WTC11 (cell line): Measurements from ENCODE around the gene RBFOX2. TPM values are rescaled to one million over a fixed set of nuclear protein-coding genes. Genes with fewer than 3 reads are reported as not detected.

ENCODE experiments used
- ATAC-seq: fragments of 200-7000 bp; cut with Tn5 transposase; 2 replicates; pipeline ENCODE4 v1.10.0; 2021; ENCODE audit warnings: mild to moderate bottlenecking, moderate library complexity
- CTCF ChIA-PET: fragments of 300-600 bp; sonication (Branson Sonifier 250); formaldehyde crosslinking; loops from one replicate; lab custom pipeline; 2021; ENCODE audit warnings: antibody characterized with exemption; lab: Charles Lee
- POLR2A ChIA-PET: fragments of 350-600 bp; sonication (Branson Sonifier 250); formaldehyde crosslinking; loops from one replicate; lab custom pipeline; 2021; ENCODE audit warnings: antibody characterized with exemption; lab: Charles Lee
- DNase-seq: peaks from one replicate; pipeline ENCODE4 v3.0.0; 2021; ENCODE audit warnings: low spot score
- H3K27ac Mint-ChIP-seq: 2 replicates; pipeline ENCODE4 v1.8.0; 2021; ENCODE audit warnings: mixed read lengths
- H3K27me3 Mint-ChIP-seq: 2 replicates; pipeline ENCODE4 v1.8.0; 2021; ENCODE audit warnings: low read depth, mild to moderate bottlenecking, moderate library complexity, mixed read lengths
- H3K36me3 Mint-ChIP-seq: 2 replicates; pipeline ENCODE4 v1.8.0; 2021; ENCODE audit warnings: mixed read lengths
- H3K4me1 Mint-ChIP-seq: 2 replicates; pipeline ENCODE4 v1.8.0; 2022; ENCODE audit warnings: mixed read lengths
- H3K4me3 Mint-ChIP-seq: 2 replicates; pipeline ENCODE4 v1.8.0; 2021; ENCODE audit warnings: mild to moderate bottlenecking, moderate library complexity, mixed read lengths
- H3K9me3 Mint-ChIP-seq: 2 replicates; pipeline ENCODE4 v1.8.0; 2021; ENCODE audit warnings: mixed read lengths
- ATF1 ChIP-seq: sonication (generic); formaldehyde crosslinking; IDR thresholded peaks from 2 replicates; pipeline ENCODE4 v1.8.1; 2023; ENCODE audit warnings: mild to moderate bottlenecking, moderate library complexity, missing genetic modification reagents
- ATF3 ChIP-seq: sonication (generic); formaldehyde crosslinking; conservative IDR thresholded peaks from 2 replicates; pipeline ENCODE4 v1.8.1; 2022; ENCODE audit warnings: mild to moderate bottlenecking, missing genetic modification reagents
- CDX4 ChIP-seq: fragments of 250-450 bp; sonication (Bioruptor Pico); IDR thresholded peaks from 2 replicates; pipeline ENCODE4 v1.9.0; 2021; ENCODE audit warnings: moderate library complexity, mild to moderate bottlenecking, inconsistent platforms, borderline replicate concordance
- E2F1 ChIP-seq: sonication (generic); formaldehyde crosslinking; IDR thresholded peaks from 2 replicates; pipeline ENCODE4 v1.8.0; 2022; ENCODE audit warnings: mild to moderate bottlenecking, missing genetic modification reagents
- E2F5 ChIP-seq: sonication (generic); formaldehyde crosslinking; IDR thresholded peaks from 2 replicates; pipeline ENCODE4 v1.8.1; 2022; ENCODE audit warnings: mild to moderate bottlenecking, moderate library complexity, missing genetic modification reagents
- EMX1 ChIP-seq: fragments of 250-450 bp; sonication (Bioruptor Pico); IDR thresholded peaks from 2 replicates; pipeline ENCODE4 v1.8.0; 2021; ENCODE audit warnings: mild to moderate bottlenecking
- FOXK1 ChIP-seq: sonication (generic); formaldehyde crosslinking; IDR thresholded peaks from 2 replicates; pipeline ENCODE4 v1.8.0; 2022; ENCODE audit warnings: mild to moderate bottlenecking, moderate library complexity, missing genetic modification reagents
- GABPB1 ChIP-seq: sonication (generic); formaldehyde crosslinking; IDR thresholded peaks from 2 replicates; pipeline ENCODE4 v1.8.1; 2023; ENCODE audit warnings: mild to moderate bottlenecking, missing genetic modification reagents
- GRHL2 ChIP-seq: fragments of 250-450 bp; sonication (Bioruptor Pico); IDR thresholded peaks from 2 replicates; pipeline ENCODE4 v1.8.0; 2022; ENCODE audit warnings: mild to moderate bottlenecking, moderate library complexity; ENCODE audit not compliant: insufficient replicate concordance, severe bottlenecking
- GTF2I ChIP-seq: fragments of 250-450 bp; sonication (Bioruptor Pico); conservative IDR thresholded peaks from 2 replicates; pipeline ENCODE4 v1.4.0; 2021; ENCODE audit warnings: mild to moderate bottlenecking
- HMGXB4 ChIP-seq: sonication (generic); formaldehyde crosslinking; IDR thresholded peaks from 2 replicates; pipeline ENCODE4 v1.8.1; 2023; ENCODE audit warnings: mild to moderate bottlenecking, moderate library complexity, missing genetic modification reagents
- KAT7 ChIP-seq: sonication (generic); formaldehyde crosslinking; IDR thresholded peaks from 2 replicates; pipeline ENCODE4 v1.8.1; 2023; ENCODE audit warnings: missing genetic modification reagents, mild to moderate bottlenecking, borderline replicate concordance
- MLX ChIP-seq: sonication (generic); formaldehyde crosslinking; IDR thresholded peaks from 2 replicates; pipeline ENCODE4 v1.8.1; 2023; ENCODE audit warnings: mild to moderate bottlenecking, missing genetic modification reagents, moderate library complexity
- NR2C2 ChIP-seq: sonication (generic); formaldehyde crosslinking; IDR thresholded peaks from 2 replicates; pipeline ENCODE4 v1.8.0; 2022; ENCODE audit warnings: mild to moderate bottlenecking, missing genetic modification reagents
- OVOL2 ChIP-seq: fragments of 250-450 bp; sonication (Bioruptor Pico); IDR thresholded peaks from 2 replicates; pipeline ENCODE4 v1.9.0; 2021; ENCODE audit warnings: mild to moderate bottlenecking, borderline replicate concordance
- SP1 ChIP-seq: sonication (generic); formaldehyde crosslinking; conservative IDR thresholded peaks from 2 replicates; pipeline ENCODE4 v1.8.1; 2022; ENCODE audit warnings: missing genetic modification reagents
- STAT6 ChIP-seq: sonication (generic); formaldehyde crosslinking; conservative IDR thresholded peaks from 2 replicates; pipeline ENCODE4 v1.8.1; 2023; ENCODE audit warnings: mild to moderate bottlenecking, low read depth, missing genetic modification reagents, moderate library complexity
- TEAD4 ChIP-seq: sonication (generic); formaldehyde crosslinking; IDR thresholded peaks from 2 replicates; pipeline ENCODE4 v1.8.0; 2022; ENCODE audit warnings: mild to moderate bottlenecking, missing genetic modification reagents
- ZBTB21 ChIP-seq: sonication (generic); formaldehyde crosslinking; IDR thresholded peaks from 2 replicates; pipeline ENCODE4 v1.8.1; 2023; ENCODE audit warnings: mild to moderate bottlenecking, missing genetic modification reagents, borderline replicate concordance
- ZNF138 ChIP-seq: sonication (generic); formaldehyde crosslinking; conservative IDR thresholded peaks from 2 replicates; pipeline ENCODE4 v1.8.1; 2022; ENCODE audit warnings: mild to moderate bottlenecking, moderate library complexity, missing genetic modification reagents
- ZNF317 ChIP-seq: sonication (generic); formaldehyde crosslinking; IDR thresholded peaks from 2 replicates; pipeline ENCODE4 v1.8.1; 2023; ENCODE audit warnings: low read depth, mild to moderate bottlenecking, moderate library complexity, missing genetic modification reagents, borderline replicate concordance
- ZNF396 ChIP-seq: fragments of 250-450 bp; sonication (Bioruptor Pico); IDR thresholded peaks from 2 replicates; pipeline ENCODE4 v1.8.0; 2021; ENCODE audit warnings: mild to moderate bottlenecking, moderate library complexity, borderline replicate concordance
- ZNF416 ChIP-seq: fragments of 250-450 bp; sonication (Bioruptor Pico); IDR thresholded peaks from 2 replicates; pipeline ENCODE4 v1.9.0; 2021; ENCODE audit warnings: mild to moderate bottlenecking, inconsistent platforms
- total RNA-seq: library from RNA; stranded (reverse); gene quantifications from 3 replicates; pipeline ENCODE4 v1.2.3, GENCODE V29; 2021

RBFOX2 gene
- total RNA-seq, 1 experiment from 2014 or later: 107 TPM

- DNase-seq (no peak), ATAC-seq (no peak)
- CTCF ChIA-PET: interaction anchor here (0.7 kb wide), 1 partner anchor 397 kb away, joined by 3 read pairs; no protein-coding TSS in a partner anchor
- Mint-ChIP-seq H3K36me3 (no peaks in the 10 kb centered on the region), H3K9me3 (no peaks in the 10 kb centered on the region), H3K4me3 (no peak overlapping the region), H3K27ac (no peak overlapping the region), H3K27me3 (no peaks in the 10 kb centered on the region), H3K4me1 (0 out of 2 replicates have a peak, but pooled peaks cover 4% of the 10 kb centered on the region)
- POLR2A ChIA-PET: no interaction called here
- TF ChIP-seq ZNF396 (CRISPR knock-in tag) (no peak), ZNF317 (CRISPR knock-in tag) (no peak), ZNF138 (no peak), FOXK1 (no peak), TEAD4 (CRISPR knock-in tag) (no peak), NR2C2 (no peak), E2F5 (no peak), E2F1 (no peak), SP1 (CRISPR knock-in tag) (no peak), GTF2I (CRISPR knock-in tag) (no peak)
Observed at GRCh38 chr22:35727436-35727835, 301.2 kb downstream of the RBFOX2 start.

GRCh38 chr22:35726933-35727332 is 301.7 kb downstream of the RBFOX2 start:
- TF ChIP-seq ATF1 (no peak), GRHL2 (CRISPR knock-in tag) (no peak), STAT6 (CRISPR knock-in tag) (no peak), ZBTB21 (CRISPR knock-in tag) (no peak), KAT7 (no peak), GABPB1 (no peak), TEAD4 (CRISPR knock-in tag) (no peak)
- DNase-seq: no peak
- H3K4me3 Mint-ChIP-seq: no peak overlapping the region
- H3K4me1 Mint-ChIP-seq: 0 out of 2 replicates have a peak, but pooled peaks cover 4% of the 10 kb centered on the region
- H3K36me3 Mint-ChIP-seq: no peaks in the 10 kb centered on the region
- no peaks in the 10 kb centered on the region for H3K9me3 Mint-ChIP-seq
- ATAC-seq: no peak
- H3K27me3 Mint-ChIP-seq: no peaks in the 10 kb centered on the region
- CTCF ChIA-PET: interaction anchor here (0.6 to 1.3 kb wide), 4 partner anchors 95 to 397 kb away, joined by 3 to 6 read pairs (median 4); no protein-coding TSS in a partner anchor
- POLR2A ChIA-PET: no interaction called here
- no peak overlapping the region for H3K27ac Mint-ChIP-seq

GRCh38 chr22:35726398-35726797 is 302.2 kb downstream of the RBFOX2 start:
- Mint-ChIP-seq H3K4me3 (no peak overlapping the region), H3K27ac (no peak overlapping the region), H3K4me1 (0 out of 2 replicates have a peak, but pooled peaks cover 4% of the 10 kb centered on the region), H3K27me3 (no peaks in the 10 kb centered on the region), H3K36me3 (no peaks in the 10 kb centered on the region), H3K9me3 (no peaks in the 10 kb centered on the region)
- POLR2A ChIA-PET: no interaction called here
- DNase-seq (no peak), ATAC-seq (no peak)
- CTCF ChIA-PET: interaction anchor here (0.6 to 1.3 kb wide), 3 partner anchors 95 to 340 kb away, joined by 4 to 6 read pairs (median 4); no protein-coding TSS in a partner anchor
- TF ChIP-seq GABPB1 (no peak), ZNF317 (CRISPR knock-in tag) (no peak), HMGXB4 (CRISPR knock-in tag) (no peak), SP1 (CRISPR knock-in tag) (no peak), ATF1 (no peak), OVOL2 (CRISPR knock-in tag) (no peak), MLX (no peak), FOXK1 (no peak), EMX1 (no peak), TEAD4 (CRISPR knock-in tag) (no peak), CDX4 (no peak), ZNF416 (CRISPR knock-in tag) (no peak), ATF3 (CRISPR knock-in tag) (no peak)
